Fibroblast of lung (primary cell): ENCODE measurements around the gene METTL14.

Experiments used
- CTCF ChIP-seq, 2 donors: IDR thresholded peaks in 1 of 2; conservative IDR thresholded peaks in 1 of 2; 1 replicate in 1 of 2; 2 replicates in 1 of 2; pipeline ENCODE4 v1.5.1; 2011 to 2012; ENCODE audit warnings: low read length in 2 of 2, control low read depth in 1 of 2, inconsistent platforms in 1 of 2, low read depth in 1 of 2, mild to moderate bottlenecking in 1 of 2
- EZH2 ChIP-seq: IDR thresholded peaks from 2 replicates; pipeline ENCODE4 v1.5.1; 2012; ENCODE audit warnings: low read length, control low read depth, mild to moderate bottlenecking; ENCODE audit errors: missing control alignments

- no peak for TF ChIP-seq CTCF (conservative IDR thresholded peaks at IDR 0.05 in 1 of 2, IDR thresholded peaks at IDR 0.05 in 1 of 2; ENCODE audit: low read depth in 1 of 2, low read length in 2 of 2)
- no peak for TF ChIP-seq EZH2
Measured at GRCh38 chr4:118736900-118737299, 51.7 kb downstream of the METTL14 start.
